Hepatocyte (in vitro differentiated cells): Measurements from ENCODE around the gene GDPD4.

Source experiments
- EZH2 ChIP-seq: fragments of 200-600 bp; sonication (generic); IDR thresholded peaks from 2 replicates; pipeline ENCODE4 v1.6.1; 2016; ENCODE audit warnings: antibody characterized with exemption, mild to moderate bottlenecking, borderline replicate concordance
- TF ChIP-seq, protein P1 (sequence below): fragments of 200-600 bp; sonication (generic); IDR thresholded peaks from 2 replicates; pipeline ENCODE4 v1.5.1; 2016; ENCODE audit warnings: antibody characterized with exemption, mild to moderate bottlenecking; ENCODE audit not compliant: poor library complexity

DNA sequence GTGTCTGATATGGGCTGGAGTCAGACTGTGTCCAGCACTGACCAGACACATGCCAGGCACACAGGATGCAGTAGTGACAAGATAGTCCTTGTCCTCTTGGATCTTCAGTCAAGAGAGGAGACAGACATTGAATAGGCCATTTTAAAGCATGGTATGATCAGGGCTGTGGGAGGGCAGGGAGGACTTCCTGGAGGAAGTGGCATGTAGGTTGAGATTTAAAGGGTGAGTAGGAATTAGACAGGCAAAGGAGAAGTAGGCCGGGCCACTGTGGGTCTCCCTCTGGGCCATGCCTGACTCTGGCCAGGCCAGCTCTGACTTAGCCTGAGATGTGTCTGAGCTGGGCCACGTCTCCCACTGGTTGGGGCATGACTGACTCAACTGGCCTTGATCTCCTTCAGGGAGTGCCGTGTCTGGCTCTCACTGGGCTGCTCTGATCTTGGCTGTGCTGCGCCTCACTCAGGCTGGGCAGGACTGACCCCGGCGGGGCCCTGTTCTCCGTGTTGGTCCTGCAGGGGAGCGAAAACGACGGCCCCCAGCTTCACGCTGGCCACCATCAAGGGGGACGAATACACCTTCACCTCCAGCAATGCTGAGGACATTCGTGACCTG lies 102.2 kb downstream of the GDPD4 start:
- no peak for TF ChIP-seq EZH2
- TF ChIP-seq, protein P1, sequence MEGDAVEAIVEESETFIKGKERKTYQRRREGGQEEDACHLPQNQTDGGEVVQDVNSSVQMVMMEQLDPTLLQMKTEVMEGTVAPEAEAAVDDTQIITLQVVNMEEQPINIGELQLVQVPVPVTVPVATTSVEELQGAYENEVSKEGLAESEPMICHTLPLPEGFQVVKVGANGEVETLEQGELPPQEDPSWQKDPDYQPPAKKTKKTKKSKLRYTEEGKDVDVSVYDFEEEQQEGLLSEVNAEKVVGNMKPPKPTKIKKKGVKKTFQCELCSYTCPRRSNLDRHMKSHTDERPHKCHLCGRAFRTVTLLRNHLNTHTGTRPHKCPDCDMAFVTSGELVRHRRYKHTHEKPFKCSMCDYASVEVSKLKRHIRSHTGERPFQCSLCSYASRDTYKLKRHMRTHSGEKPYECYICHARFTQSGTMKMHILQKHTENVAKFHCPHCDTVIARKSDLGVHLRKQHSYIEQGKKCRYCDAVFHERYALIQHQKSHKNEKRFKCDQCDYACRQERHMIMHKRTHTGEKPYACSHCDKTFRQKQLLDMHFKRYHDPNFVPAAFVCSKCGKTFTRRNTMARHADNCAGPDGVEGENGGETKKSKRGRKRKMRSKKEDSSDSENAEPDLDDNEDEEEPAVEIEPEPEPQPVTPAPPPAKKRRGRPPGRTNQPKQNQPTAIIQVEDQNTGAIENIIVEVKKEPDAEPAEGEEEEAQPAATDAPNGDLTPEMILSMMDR, result no peak
